ENCODE results near the gene KIRREL3.
"Not testable (repeated sequence)": the region's sequence is repeated elsewhere in the genome, so short reads cannot be mapped to it uniquely, and the experiment has no call there.

KIRREL3 gene

GRCh38 chr11:126391286-126391954 is 609.1 kb downstream of the KIRREL3 start:
- no peak for DNase-seq

- DNase-seq, result no peak
Observed at GRCh38 chr11:126390272-126390867, 610.2 kb downstream of the KIRREL3 start.

- no peak for DNase-seq
Observed at GRCh38 chr11:126387857-126388256, 612.7 kb downstream of the KIRREL3 start.

GRCh38 chr11:126386729-126387071 is 613.9 kb downstream of the KIRREL3 start:
- DNase-seq, result not testable (repeated sequence)

- no peak for DNase-seq
Observed at GRCh38 chr11:126385991-126386728, 614.4 kb downstream of the KIRREL3 start.

GRCh38 chr11:126384449-126385070 is 616.0 kb downstream of the KIRREL3 start:
- DNase-seq, result no peak

GRCh38 chr11:126383339-126384335 is 616.9 kb downstream of the KIRREL3 start:
- no peak for DNase-seq

GRCh38 chr11:126382641-126383040 is 617.9 kb downstream of the KIRREL3 start:
- DNase-seq, result not testable (repeated sequence)

GRCh38 chr11:126381960-126382359 is 618.6 kb downstream of the KIRREL3 start:
- DNase-seq, result not testable (repeated sequence)

- DNase-seq, result no peak
Observed at GRCh38 chr11:126380909-126381308, 619.7 kb downstream of the KIRREL3 start.

GRCh38 chr11:126378763-126379162 is 621.8 kb downstream of the KIRREL3 start:
- DNase-seq, result no peak

- no peak for DNase-seq
Observed at GRCh38 chr11:126375726-126376125, 624.8 kb downstream of the KIRREL3 start.

- not testable (repeated sequence) for DNase-seq
Observed at GRCh38 chr11:126374562-126375300, 625.8 kb downstream of the KIRREL3 start.

GRCh38 chr11:126373389-126374066 is 627.0 kb downstream of the KIRREL3 start:
- DNase-seq, result not testable (repeated sequence)

Data from activated T-cell treated with anti-CD3 and anti-CD28 coated beads for 4 hours (primary cell).